SJCRH30 (cell line): ENCODE results near the gene NPTN. TPM values are rescaled to one million over a fixed set of nuclear protein-coding genes. Genes with fewer than 3 reads are reported as not detected.

Experiments used
- DNase-seq, 2 experiments: peaks; one replicate each; pipeline ENCODE4 v3.0.0-alpha.2; 2015 to 2020
- H3K27ac ChIP-seq: fragments of 250-450 bp; sonication (Bioruptor Pico); 2 replicates; pipeline ENCODE4 v1.5.1; 2020; ENCODE audit warnings: mild to moderate bottlenecking, moderate library complexity
- H3K27me3 ChIP-seq: fragments of 250-450 bp; sonication (Bioruptor Pico); 2 replicates; pipeline ENCODE4 v1.5.1; 2020; ENCODE audit warnings: mild to moderate bottlenecking, moderate library complexity
- H3K36me3 ChIP-seq: fragments of 250-450 bp; sonication (Bioruptor Pico); 2 replicates; pipeline ENCODE4 v1.5.1; 2020; ENCODE audit warnings: mild to moderate bottlenecking, moderate library complexity
- H3K4me1 ChIP-seq: fragments of 250-450 bp; sonication (Bioruptor Pico); 2 replicates; pipeline ENCODE4 v1.5.1; 2020; ENCODE audit warnings: mild to moderate bottlenecking, moderate library complexity
- H3K4me3 ChIP-seq: fragments of 250-450 bp; sonication (Bioruptor Pico); 2 replicates; pipeline ENCODE4 v1.5.1; 2020; ENCODE audit warnings: mild to moderate bottlenecking, moderate library complexity
- H3K9me3 ChIP-seq: fragments of 250-450 bp; sonication (Bioruptor Pico); replicated peaks from 2 replicates; pipeline ENCODE4 v1.5.1; 2020; ENCODE audit warnings: mild to moderate bottlenecking, moderate library complexity
- total RNA-seq: library from RNA; depleted of rRNA; stranded (reverse); fragments of >200 nt; shearing (Covaris generic); gene quantifications from 2 replicates; pipeline ENCODE4 v1.2.3, GENCODE V29; 2014

Gene NPTN
- total RNA-seq, 1 experiment from 2014 or later: 92.5 TPM

DNA sequence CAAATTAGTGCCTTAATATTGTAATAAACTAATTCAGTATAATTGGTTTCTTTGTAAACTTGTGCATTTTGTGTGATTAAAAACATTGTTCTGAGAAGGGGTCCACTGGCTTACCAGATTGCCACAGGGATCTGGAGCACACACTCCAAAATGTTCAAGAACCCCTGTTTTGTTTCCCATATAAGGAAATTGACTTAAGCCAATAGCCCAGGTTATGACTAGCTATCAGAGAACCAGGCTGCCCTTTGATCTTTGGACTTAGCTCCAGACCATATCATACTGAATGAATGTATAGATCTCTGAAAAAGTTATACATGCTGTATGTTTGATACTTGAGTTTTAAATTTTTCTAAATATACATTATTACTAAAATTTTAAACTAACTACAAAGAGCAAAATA, 91.7 kb downstream of the NPTN start:
- Histone ChIP-seq H3K9me3 (no peaks in the 10 kb centered on the region), H3K27ac (no peak overlapping the region), H3K36me3 (no peaks in the 10 kb centered on the region), H3K4me3 (no peak overlapping the region), H3K27me3 (no peaks in the 10 kb centered on the region; the same call in 1 of the 2 replicates), H3K4me1 (no peaks in the 10 kb centered on the region)
- no peak for DNase-seq

DNA sequence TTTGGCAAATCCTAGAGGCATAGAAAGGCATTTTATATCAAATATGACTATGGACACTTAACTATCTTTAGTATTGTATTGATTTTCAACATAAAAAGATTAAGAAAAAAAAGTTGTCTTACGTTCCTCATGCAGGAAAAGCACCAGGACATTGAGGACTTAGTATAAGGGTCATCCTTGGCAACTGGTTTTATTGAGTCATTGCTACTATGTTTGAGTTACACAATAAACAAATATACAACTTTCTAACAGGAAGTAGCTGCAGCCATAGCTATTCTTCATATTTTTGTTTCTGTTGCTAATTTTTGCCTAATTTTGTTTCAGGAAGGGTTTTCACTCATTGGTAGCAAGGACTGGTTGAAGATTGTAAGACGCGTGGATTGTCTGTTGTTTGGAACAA, 93.0 kb downstream of the NPTN start:
- H3K27me3 ChIP-seq: no peaks in the 10 kb centered on the region; the same call in 1 of the 2 replicates
- H3K4me1 ChIP-seq: no peaks in the 10 kb centered on the region
- DNase-seq: no peak
- no peak overlapping the region for H3K27ac ChIP-seq
- no peak overlapping the region for H3K4me3 ChIP-seq
- H3K9me3 ChIP-seq: no peaks in the 10 kb centered on the region
- H3K36me3 ChIP-seq: no peaks in the 10 kb centered on the region

DNA sequence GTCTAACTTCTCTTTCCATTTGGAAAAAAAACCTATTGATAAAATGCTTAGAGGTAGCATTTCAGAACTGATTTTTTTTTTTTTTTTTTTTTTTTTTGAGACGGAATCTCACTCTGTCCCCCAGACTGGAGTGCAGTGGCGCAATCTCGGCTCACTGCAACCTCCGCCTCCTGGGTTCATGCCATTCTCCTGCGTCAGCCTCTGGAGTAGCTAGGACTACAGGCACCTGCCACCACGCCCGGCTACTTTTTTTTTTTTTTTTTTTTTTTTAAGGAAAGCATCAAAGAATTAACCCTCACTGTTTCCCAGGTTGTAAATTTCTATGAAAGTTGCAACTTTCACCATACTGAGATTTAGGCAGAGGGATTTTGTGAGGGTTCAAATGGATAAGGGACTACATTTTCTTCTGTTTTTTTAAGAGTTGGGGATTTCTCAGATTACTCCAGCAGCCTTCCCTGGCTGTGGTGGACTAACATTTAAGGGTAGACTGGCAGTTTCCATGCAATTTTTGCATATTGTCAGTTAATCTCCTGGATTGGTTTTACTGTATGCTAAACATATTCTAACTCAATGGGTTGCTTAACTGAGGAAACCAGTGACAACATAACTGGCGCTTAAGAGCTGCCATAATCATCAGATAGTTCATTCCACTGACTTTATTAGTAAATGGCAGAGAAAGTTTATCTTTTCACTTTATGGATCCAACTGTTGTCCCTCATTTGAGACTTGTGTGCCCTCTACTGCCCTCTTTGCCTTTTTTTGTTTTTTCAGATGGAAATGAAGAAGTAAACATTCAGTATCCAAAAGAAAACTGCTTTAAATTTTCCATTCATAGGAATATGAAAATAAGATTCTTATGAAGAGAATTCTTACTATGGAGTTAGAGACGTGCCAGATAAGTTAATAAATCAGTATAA, 93.7 kb downstream of the NPTN start:
- Histone ChIP-seq H3K4me1 (no peaks in the 10 kb centered on the region), H3K4me3 (no peak overlapping the region), H3K27ac (no peak overlapping the region), H3K27me3 (no peaks in the 10 kb centered on the region; the same call in 1 of the 2 replicates), H3K36me3 (no peaks in the 10 kb centered on the region), H3K9me3 (no peaks in the 10 kb centered on the region)
- DNase-seq: no peak

DNA sequence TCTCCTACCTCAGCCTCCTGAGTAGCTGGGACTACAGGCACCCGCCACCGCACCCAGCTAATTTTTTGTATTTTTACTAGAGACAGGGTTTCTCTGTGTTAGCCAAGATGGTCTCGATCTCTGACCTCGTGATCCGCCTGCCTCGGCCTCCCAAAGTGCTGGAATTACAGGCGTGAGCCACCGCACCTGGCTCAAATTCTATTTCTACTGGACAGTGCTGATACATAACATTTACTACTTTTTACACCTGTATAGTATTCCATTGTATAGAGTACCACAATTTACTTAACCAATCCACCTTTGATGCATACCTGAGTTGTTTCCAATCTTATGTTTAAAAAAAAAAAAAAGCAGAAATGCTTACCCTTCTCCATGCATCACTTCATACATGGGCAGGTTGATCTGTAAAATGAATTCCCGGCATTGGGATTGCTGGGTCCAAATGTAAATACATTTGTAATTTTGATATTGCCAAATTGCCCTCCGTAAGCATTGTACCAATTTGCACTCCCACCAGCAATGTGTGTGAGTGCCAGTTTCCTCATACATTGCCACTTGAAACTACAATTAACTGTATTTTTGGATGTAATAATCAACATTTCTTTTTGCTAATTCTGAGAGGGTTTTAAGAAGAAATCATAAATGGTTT, 94.5 kb downstream of the NPTN start:
- Histone ChIP-seq H3K9me3 (no peaks in the 10 kb centered on the region), H3K4me3 (no peak overlapping the region), H3K27ac (no peak overlapping the region), H3K36me3 (no peaks in the 10 kb centered on the region), H3K4me1 (no peaks in the 10 kb centered on the region), H3K27me3 (no peaks in the 10 kb centered on the region; the same call in 1 of the 2 replicates)
- DNase-seq: no peak

DNA sequence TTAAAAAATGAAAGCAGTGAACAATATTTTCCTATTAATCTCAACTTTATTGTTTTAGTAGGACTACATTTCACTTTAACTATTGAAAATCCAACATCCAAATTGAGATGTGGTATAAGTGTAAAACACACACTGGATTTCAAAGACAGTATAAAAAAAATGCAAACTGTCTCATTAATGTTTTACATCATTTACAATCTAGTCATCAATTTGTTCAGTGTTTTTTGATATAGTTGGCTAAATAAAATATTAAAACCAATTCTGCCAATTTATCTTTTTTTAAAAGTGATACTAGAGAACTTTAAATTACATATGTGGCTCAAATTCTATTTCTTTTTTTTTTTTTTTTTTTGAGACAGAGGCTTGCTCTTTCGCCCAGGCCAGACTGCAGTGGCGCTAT, 95.1 kb downstream of the NPTN start:
- Histone ChIP-seq H3K9me3 (no peaks in the 10 kb centered on the region), H3K4me3 (no peak overlapping the region), H3K27me3 (no peaks in the 10 kb centered on the region; the same call in 1 of the 2 replicates), H3K4me1 (no peaks in the 10 kb centered on the region), H3K27ac (no peak overlapping the region), H3K36me3 (no peaks in the 10 kb centered on the region)
- DNase-seq: no peak

DNA sequence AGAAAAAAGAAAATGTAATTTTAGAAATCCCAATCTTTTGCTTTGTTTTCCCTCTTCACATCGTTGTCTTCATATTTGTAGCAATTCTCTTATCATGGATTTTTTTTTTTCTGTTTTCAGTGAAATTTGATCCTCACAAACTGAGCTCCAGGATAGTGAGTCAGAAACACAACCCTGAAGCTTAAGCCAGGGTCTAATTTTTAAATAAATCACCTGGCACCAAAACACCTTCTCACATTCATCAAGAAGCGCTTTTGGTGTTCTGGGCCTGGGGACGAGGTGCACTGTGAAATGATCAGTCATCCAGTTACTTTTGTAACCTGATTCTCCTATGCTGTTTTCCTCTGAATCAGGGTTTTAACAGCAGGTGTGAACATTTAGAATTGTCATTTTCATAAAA, 102.5 kb downstream of the NPTN start:
- Histone ChIP-seq H3K36me3 (no peaks in the 10 kb centered on the region), H3K9me3 (no peaks in the 10 kb centered on the region), H3K4me3 (no peak overlapping the region), H3K27me3 (peaks cover 7% of the 10 kb centered on the region; the same call in 1 of the 2 replicates), H3K27ac (no peak overlapping the region), H3K4me1 (no peaks in the 10 kb centered on the region)
- DNase-seq: no peak

DNA sequence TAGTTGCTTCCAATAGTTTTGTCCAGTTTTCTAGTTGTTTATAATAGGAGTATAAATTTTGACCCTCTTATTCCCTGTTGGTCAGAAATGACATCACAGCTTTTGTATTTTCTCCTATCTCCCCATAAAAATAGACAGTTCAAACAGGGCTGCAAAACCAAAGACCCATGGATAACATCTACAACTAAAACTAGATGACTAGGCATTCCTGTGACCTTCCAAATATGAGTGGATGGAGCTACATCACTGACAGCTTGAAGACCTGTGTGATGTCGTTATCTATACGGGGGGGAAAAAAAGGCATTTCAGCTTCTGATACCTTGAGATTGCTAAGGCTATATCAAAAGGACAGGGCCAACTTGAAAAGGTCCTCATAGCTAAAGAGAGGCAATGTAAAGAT, 105.6 kb downstream of the NPTN start:
- Histone ChIP-seq H3K27me3 (peaks cover 7% of the 10 kb centered on the region; the same call in 1 of the 2 replicates), H3K36me3 (no peaks in the 10 kb centered on the region), H3K27ac (no peak overlapping the region), H3K4me1 (no peaks in the 10 kb centered on the region), H3K9me3 (no peaks in the 10 kb centered on the region), H3K4me3 (no peak overlapping the region)
- DNase-seq: no peak

DNA sequence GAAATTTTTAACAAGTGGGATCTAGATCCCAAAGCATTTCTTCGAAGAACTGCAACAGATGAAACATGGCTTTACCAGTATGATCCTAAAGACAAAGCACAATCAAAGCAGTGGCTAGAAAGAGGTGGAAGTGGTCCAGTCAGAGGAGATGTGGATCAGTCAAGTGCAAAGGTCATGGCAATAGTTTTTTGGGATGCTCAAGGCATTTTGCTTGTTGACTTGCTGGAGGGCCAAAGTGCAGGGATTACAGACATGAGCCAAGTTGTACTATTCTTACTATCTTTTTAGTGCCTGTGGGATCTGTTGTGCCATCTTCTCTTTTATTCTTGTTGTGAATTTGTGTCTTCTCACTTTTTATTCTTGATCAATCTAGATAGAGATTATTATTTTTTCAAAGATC, 108.3 kb downstream of the NPTN start:
- Histone ChIP-seq H3K27ac (no peak overlapping the region), H3K36me3 (no peaks in the 10 kb centered on the region), H3K4me3 (no peak overlapping the region), H3K9me3 (no peaks in the 10 kb centered on the region), H3K4me1 (no peaks in the 10 kb centered on the region), H3K27me3 (peaks cover 7% of the 10 kb centered on the region; the same call in 1 of the 2 replicates)
- DNase-seq: no peak

DNA sequence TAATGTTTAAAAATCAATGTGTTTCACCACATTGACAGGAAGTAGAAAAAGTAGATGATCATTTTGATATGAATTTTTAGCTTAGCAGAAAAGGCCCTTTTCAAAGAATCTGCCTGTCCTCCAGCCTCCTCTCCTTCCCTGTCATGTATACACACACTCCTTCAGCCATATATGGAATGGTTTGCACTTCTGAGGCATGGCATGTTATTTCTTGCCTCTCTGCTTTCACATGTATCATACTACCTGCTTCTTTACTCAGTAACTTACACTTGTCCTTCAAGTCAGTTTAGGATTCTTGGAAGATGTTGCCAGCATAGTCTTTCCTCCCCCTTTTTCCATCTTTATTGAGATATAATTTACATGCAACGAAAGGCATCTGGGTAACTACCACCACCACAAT, 111.2 kb downstream of the NPTN start:
- H3K27me3 ChIP-seq: 0 out of 2 replicates have a peak, but pooled peaks cover 4% of the 10 kb centered on the region
- no peak overlapping the region for H3K27ac ChIP-seq
- DNase-seq: no peak
- no peaks in the 10 kb centered on the region for H3K36me3 ChIP-seq
- H3K9me3 ChIP-seq: no peaks in the 10 kb centered on the region
- no peaks in the 10 kb centered on the region for H3K4me1 ChIP-seq
- H3K4me3 ChIP-seq: no peak overlapping the region

DNA sequence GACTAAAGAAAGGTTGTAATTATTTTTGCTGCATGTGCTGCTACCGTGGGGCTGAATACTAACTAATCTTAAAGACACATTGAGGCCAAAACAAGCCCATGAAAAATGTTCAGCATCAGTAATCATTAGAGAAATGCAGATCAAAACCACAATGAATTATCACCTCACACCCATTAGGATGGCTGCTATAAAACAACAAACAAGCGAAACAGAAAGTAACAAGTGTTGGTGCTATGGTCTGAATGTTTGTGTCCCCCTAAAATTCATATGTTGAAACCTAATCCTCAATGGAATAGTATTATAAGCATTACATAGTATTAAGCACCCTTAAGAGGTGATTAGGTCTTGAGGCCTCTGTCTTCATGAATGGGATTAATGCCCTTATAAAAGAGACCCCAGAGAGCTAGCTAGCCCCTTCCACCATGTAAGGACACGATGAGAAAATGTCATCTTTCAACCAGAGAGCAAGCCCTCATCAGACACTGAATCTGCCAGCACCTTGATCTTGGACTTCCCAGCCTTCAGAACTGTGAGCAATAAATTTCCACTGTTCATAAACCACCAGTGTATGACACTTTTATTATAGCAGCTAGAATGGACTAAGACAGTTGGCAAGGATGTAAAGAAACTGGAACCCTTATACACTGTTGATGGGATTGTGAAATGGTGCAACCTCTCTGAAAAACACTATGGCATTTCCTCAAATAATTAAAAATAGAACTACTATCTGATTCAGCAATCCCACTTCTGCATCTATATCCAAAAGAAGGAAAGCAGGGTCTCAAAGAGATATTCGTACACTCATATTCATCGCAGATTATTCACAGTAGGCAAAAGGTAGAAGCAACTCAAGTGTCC, 114.1 kb downstream of the NPTN start:
- Histone ChIP-seq H3K27me3 (0 out of 2 replicates have a peak, but pooled peaks cover 4% of the 10 kb centered on the region), H3K4me3 (no peak overlapping the region), H3K9me3 (no peaks in the 10 kb centered on the region), H3K36me3 (no peaks in the 10 kb centered on the region), H3K4me1 (no peaks in the 10 kb centered on the region), H3K27ac (no peak overlapping the region)
- DNase-seq: no peak

DNA sequence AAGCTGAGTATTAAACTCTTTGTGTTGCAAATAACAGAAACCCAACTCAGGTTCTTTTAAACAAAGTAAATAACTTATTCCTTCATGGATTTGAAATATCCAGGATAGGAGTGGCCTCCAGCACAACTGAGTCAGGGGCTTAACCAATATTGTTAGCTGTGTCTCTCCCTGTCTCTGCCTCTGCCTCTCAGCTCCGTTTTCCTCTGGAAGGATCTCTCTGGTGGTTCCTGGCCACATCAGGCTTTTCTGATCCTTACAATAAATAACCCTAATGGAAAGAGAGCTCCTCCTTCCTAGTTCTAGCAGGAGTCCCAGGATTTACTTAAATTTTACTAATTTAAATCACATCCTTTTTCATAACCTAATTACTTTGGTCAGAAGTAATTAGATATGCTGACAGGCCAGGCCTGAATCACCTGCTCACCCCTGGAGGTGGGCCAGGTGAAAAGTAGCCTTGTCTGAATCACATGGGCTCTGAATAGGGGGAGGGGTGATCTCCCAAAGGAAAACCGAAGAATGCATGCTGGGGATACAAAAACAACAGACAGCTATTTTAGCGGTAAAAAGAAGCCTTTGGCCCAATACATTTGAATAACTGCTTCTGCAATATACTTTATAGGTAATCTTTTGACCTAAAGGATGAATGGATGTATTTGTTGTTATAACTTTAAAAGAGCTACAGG, 114.9 kb downstream of the NPTN start:
- H3K27me3 ChIP-seq: 0 out of 2 replicates have a peak, but pooled peaks cover 4% of the 10 kb centered on the region
- H3K4me1 ChIP-seq: no peaks in the 10 kb centered on the region
- H3K9me3 ChIP-seq: no peaks in the 10 kb centered on the region
- DNase-seq: no peak
- no peak overlapping the region for H3K4me3 ChIP-seq
- no peak overlapping the region for H3K27ac ChIP-seq
- H3K36me3 ChIP-seq: no peaks in the 10 kb centered on the region

DNA sequence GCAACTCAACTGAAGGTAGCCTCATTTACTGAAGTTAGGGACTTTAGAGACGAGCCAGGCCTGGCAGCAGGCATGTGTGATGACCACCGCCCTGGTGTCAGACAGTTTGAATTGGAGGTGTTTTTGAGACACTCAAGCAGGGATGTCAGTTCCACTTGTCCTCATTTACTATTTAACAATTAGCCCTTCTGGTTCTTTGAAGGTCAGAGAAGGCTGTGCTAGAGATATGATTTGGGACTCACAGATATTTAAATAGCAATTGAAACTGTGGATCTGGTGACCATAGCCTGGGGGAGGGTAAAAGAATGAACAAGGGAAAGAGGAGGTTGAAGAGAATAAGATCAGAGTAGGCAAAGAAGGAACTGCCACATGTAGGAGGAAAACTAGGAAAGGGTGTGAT, 115.6 kb downstream of the NPTN start:
- no peak overlapping the region for H3K27ac ChIP-seq
- H3K4me1 ChIP-seq: no peaks in the 10 kb centered on the region
- H3K36me3 ChIP-seq: no peaks in the 10 kb centered on the region

DNA sequence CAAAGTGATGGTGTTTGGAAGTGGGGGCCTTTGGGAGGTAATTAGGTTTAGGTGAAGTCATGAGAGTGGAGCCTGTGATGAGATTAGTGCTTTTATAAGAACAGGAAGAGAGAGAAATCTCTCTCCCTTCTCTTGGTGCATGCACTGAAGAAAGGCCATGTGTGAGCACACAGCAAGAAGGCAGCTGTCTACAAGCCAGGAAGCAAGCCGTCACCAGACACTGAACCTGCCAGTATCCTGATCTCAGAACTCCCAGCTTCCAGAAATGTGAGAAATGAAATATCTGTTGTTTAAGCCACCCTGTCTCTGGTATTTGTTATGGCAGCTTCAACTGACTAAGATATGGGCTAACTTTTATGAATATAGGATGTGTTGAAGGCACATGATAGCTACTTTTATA, 117.7 kb downstream of the NPTN start:
- no peaks in the 10 kb centered on the region for H3K9me3 ChIP-seq
- no peak for DNase-seq
- 0 out of 2 replicates have a peak, but pooled peaks cover 4% of the 10 kb centered on the region for H3K27me3 ChIP-seq
- H3K27ac ChIP-seq: no peak overlapping the region
- no peaks in the 10 kb centered on the region for H3K4me1 ChIP-seq
- no peak overlapping the region for H3K4me3 ChIP-seq
- H3K36me3 ChIP-seq: no peaks in the 10 kb centered on the region

More for the DNA sequence above, 115.6 kb downstream of the NPTN start:
- H3K9me3 ChIP-seq: no peaks in the 10 kb centered on the region
- DNase-seq: no peak
- 0 out of 2 replicates have a peak, but pooled peaks cover 4% of the 10 kb centered on the region for H3K27me3 ChIP-seq
- H3K4me3 ChIP-seq: no peak overlapping the region
